HepG2 (cell line): ENCODE data around the gene CDCA5. TPM values are rescaled to one million over a fixed set of nuclear protein-coding genes. Genes with fewer than 3 reads are reported as not detected.

Experiments
- ATAC-seq: fragments of 200-7000 bp; cut with Tn5 transposase; 3 replicates; pipeline ENCODE4 v1.9.1; 2020; ENCODE audit warnings: mild to moderate bottlenecking, moderate library complexity
- BruUV-seq: library from RNA; stranded (reverse); fragments of 400-500 nt; replicated peaks from 2 replicates; lab custom pipeline; 2021; lab: Mats Ljungman, UMichigan
- CTCF ChIA-PET: fragments of 300-600 bp; formaldehyde crosslinking; extraction: SDS; loops from one replicate; lab custom pipeline; 2021; ENCODE audit warnings: low total read pairs, inconsistent platforms, low intra/inter-chr PET ratio; lab: Yijun Ruan, JAX
- POLR2A ChIA-PET: fragments of 350-600 bp; sonication (Branson Sonifier 250); formaldehyde crosslinking; loops from one replicate; lab custom pipeline; 2020; ENCODE audit warnings: antibody characterized with exemption, inconsistent platforms; lab: Yijun Ruan, JAX
- DNase-seq: peaks from one replicate; pipeline ENCODE4 v3.0.0-alpha.2; 2015; ENCODE audit warnings: low spot score
- FAIRE-seq: peaks from 3 replicates; lab custom pipeline; 2011; peaks lifted over from hg19 to GRCh38; lab: Jason Lieb, UNC
- H2AFZ ChIP-seq: one replicate; pipeline ENCODE4 v1.6.1; 2011; ENCODE audit warnings: low read length, inconsistent platforms
- H3K27ac ChIP-seq: fragments of 300-600 bp; 3 replicates; pipeline ENCODE4 v1.8.0; 2011; ENCODE audit warnings: mixed run types, mild to moderate bottlenecking, mixed read lengths, low read length, inconsistent platforms; ENCODE audit not compliant: insufficient read depth; ENCODE audit errors: extremely low read length
- H3K27me3 ChIP-seq, 2 experiments: fragments of 200-600 bp in 1 of 2; 2 replicates in 1 of 2; 3 replicates in 1 of 2; pipeline versions ENCODE4 v1.6.0 to v1.8.0; 2011; ENCODE audit warnings: low read length in 2 of 2, mild to moderate bottlenecking in 2 of 2, moderate library complexity in 2 of 2, inconsistent platforms in 1 of 2; ENCODE audit not compliant: insufficient read depth in 2 of 2, control insufficient read depth in 1 of 2
- H3K36me3 ChIP-seq, 2 experiments: fragments of 200-600 bp in 1 of 2; replicated peaks in 1 of 2; 2 replicates in 1 of 2; 3 replicates in 1 of 2; pipeline versions ENCODE4 v1.5.1 to v1.8.0; 2011; ENCODE audit warnings: low read length in 2 of 2, inconsistent platforms in 1 of 2; ENCODE audit not compliant: insufficient read depth in 2 of 2, control insufficient read depth in 1 of 2
- H3K4me1 ChIP-seq: 2 replicates; pipeline ENCODE4 v1.5.1; 2012; ENCODE audit warnings: low read length, inconsistent platforms; ENCODE audit not compliant: insufficient read depth
- H3K4me2 ChIP-seq: 2 replicates; pipeline ENCODE4 v1.6.0; 2011; ENCODE audit warnings: low read depth, low read length, inconsistent platforms
- H3K4me3 ChIP-seq, 3 experiments: fragments of 200-600 bp in 1 of 3; sonication (generic), shearing (Covaris generic) in 1 of 3; replicated peaks in 1 of 3; 2 replicates each; pipeline ENCODE4 v1.5.1; 2011 to 2016; ENCODE audit warnings: low read length in 3 of 3, inconsistent platforms in 2 of 3, low read depth in 2 of 3, mild to moderate bottlenecking in 2 of 3, control low read depth in 1 of 3, mixed read lengths in 1 of 3; ENCODE audit not compliant: insufficient read depth in 1 of 3
- H3K79me2 ChIP-seq: one replicate; pipeline ENCODE4 v1.6.1; 2011; ENCODE audit warnings: low read length, inconsistent platforms; ENCODE audit not compliant: insufficient read depth
- H3K9ac ChIP-seq: 2 replicates; pipeline ENCODE4 v1.6.0; 2011; ENCODE audit warnings: mild to moderate bottlenecking, low read depth, low read length, inconsistent platforms; ENCODE audit not compliant: insufficient read depth
- H3K9me3 ChIP-seq: 2 replicates; pipeline ENCODE4 v1.5.1; 2012; ENCODE audit warnings: mild to moderate bottlenecking, low read length
- H4K20me1 ChIP-seq: 2 replicates; pipeline ENCODE4 v1.6.0; 2011; ENCODE audit warnings: inconsistent platforms, mild to moderate bottlenecking, low read length, moderate library complexity; ENCODE audit not compliant: insufficient read depth
- DMAP1 ChIP-seq: IDR thresholded peaks from 2 replicates; pipeline ENCODE4 v1.6.1; 2016
- DR1 ChIP-seq: sonication (generic); formaldehyde crosslinking; IDR thresholded peaks from 2 replicates; pipeline ENCODE4 v1.8.0; 2021; ENCODE audit warnings: mild to moderate bottlenecking, missing genetic modification reagents, inconsistent platforms
- EHMT2 ChIP-seq: fragments of 200-600 bp; sonication (generic); IDR thresholded peaks from 2 replicates; pipeline ENCODE4 v1.7.0; 2017; ENCODE audit warnings: antibody characterized with exemption, low read depth, low read length, borderline replicate concordance
- FOSL2 ChIP-seq: sonication (generic); formaldehyde crosslinking; IDR thresholded peaks from 2 replicates; pipeline ENCODE4 v1.4.0; 2020; ENCODE audit warnings: missing genetic modification reagents
- KDM6A ChIP-seq: IDR thresholded peaks from 2 replicates; pipeline ENCODE4 v1.6.1; 2016; ENCODE audit warnings: low read depth
- NFIC ChIP-seq: IDR thresholded peaks from 2 replicates; pipeline ENCODE4 v1.6.1; 2012; ENCODE audit warnings: mild to moderate bottlenecking, low read length, inconsistent platforms
- RBFOX2 ChIP-seq: fragments of 200-400 bp; formaldehyde crosslinking; IDR thresholded peaks from 2 replicates; pipeline ENCODE4 v1.6.1; 2017; ENCODE audit warnings: low read depth, mild to moderate bottlenecking, low read length
- ZNF263 ChIP-seq: sonication (generic); formaldehyde crosslinking; IDR thresholded peaks from 2 replicates; pipeline ENCODE4 v1.4.0; 2020; ENCODE audit warnings: missing genetic modification reagents
- ZNF264 ChIP-seq: sonication (generic); formaldehyde crosslinking; IDR thresholded peaks from 2 replicates; pipeline ENCODE4 v1.4.0; 2020; ENCODE audit warnings: missing genetic modification reagents
- ZNF589 ChIP-seq: sonication (generic); formaldehyde crosslinking; conservative IDR thresholded peaks from 2 replicates; pipeline ENCODE4 v1.8.0; 2022; ENCODE audit warnings: mild to moderate bottlenecking, moderate library complexity, missing genetic modification reagents
- ZNF703 ChIP-seq: sonication (generic); formaldehyde crosslinking; IDR thresholded peaks from 2 replicates; pipeline ENCODE4 v1.5.1; 2020; ENCODE audit warnings: missing genetic modification reagents, mild to moderate bottlenecking, moderate library complexity, borderline replicate concordance
- ZNF737 ChIP-seq: sonication (generic); formaldehyde crosslinking; IDR thresholded peaks from 2 replicates; pipeline ENCODE4 v1.5.0; 2020; ENCODE audit warnings: missing genetic modification reagents, mild to moderate bottlenecking, borderline replicate concordance
- ZNF761 ChIP-seq: sonication (generic); formaldehyde crosslinking; conservative IDR thresholded peaks from 2 replicates; pipeline ENCODE4 v1.4.0; 2020; ENCODE audit warnings: mild to moderate bottlenecking, missing genetic modification reagents
- ZSCAN25 ChIP-seq: sonication (generic); formaldehyde crosslinking; IDR thresholded peaks from 2 replicates; pipeline ENCODE4 v1.8.0; 2022; ENCODE audit warnings: mild to moderate bottlenecking, missing genetic modification reagents
- WGBS: methylation state at CpG from one replicate; pipeline ENCODE4 v1.1.6; 2017; ENCODE audit warnings: low lambda C conversion rate; 5-methylcytosine and 5-hydroxymethylcytosine counted together
- in situ Hi-C: cut with HindIII; loops from 2 replicates; pipeline ENCODE4 v1.10.0; 2017; ENCODE audit warnings: low pct_unique_long_range_greater_than_20kb; ENCODE audit not compliant: extremely low pct_ligation_motif_present
- intact Hi-C: fragments of 100-400 bp; cut with micrococcal nuclease; formaldehyde crosslinking; loops from one replicate; pipeline ENCODE4 v1.10.0; 2022; ENCODE audit not compliant: unreplicated experiment
- polyA plus RNA-seq, 8 experiments: library from polyadenylated mRNA; depleted of rRNA in 3 of 8; stranded (reverse) in 7 of 8; unstranded in 1 of 8; fragments of >200 nt; fragmentation: Illumina TruSeq in 4 of 8; extraction: Trizol in 4 of 8; gene quantifications; 2 replicates each; pipeline versions ENCODE4 v1.2.1 to v1.2.3, GENCODE V29; 2011 to 2016; ENCODE audit warnings: low read depth in 4 of 8, missing spikeins in 1 of 8, mixed read lengths in 1 of 8; ENCODE audit not compliant: insufficient read depth in 1 of 8
- total RNA-seq, 5 experiments: library from RNA; depleted of rRNA; stranded (reverse); fragments of >200 nt; fragmentation: Illumina TruSeq; extraction: Trizol; gene quantifications; 2 replicates each; pipeline ENCODE4 v1.2.3, GENCODE V29; 2016; ENCODE audit warnings: low read depth in 1 of 5
- TF ChIP-seq, protein P1 (sequence below): sonication (generic); formaldehyde crosslinking; IDR thresholded peaks from 2 replicates; pipeline ENCODE4 v1.8.0; 2022; ENCODE audit warnings: mild to moderate bottlenecking, missing genetic modification reagents
- TF ChIP-seq, protein P2 (sequence below): sonication (generic); formaldehyde crosslinking; IDR thresholded peaks from 2 replicates; pipeline ENCODE4 v1.4.0; 2020; ENCODE audit warnings: mild to moderate bottlenecking, missing genetic modification reagents, borderline replicate concordance

Gene CDCA5
- total and polyA plus RNA-seq, 2 of the 13 experiments (the other 11 are each of a cell fraction or from before 2014, with no cell fraction given) = 13.5 to 50.6 TPM

DNA sequence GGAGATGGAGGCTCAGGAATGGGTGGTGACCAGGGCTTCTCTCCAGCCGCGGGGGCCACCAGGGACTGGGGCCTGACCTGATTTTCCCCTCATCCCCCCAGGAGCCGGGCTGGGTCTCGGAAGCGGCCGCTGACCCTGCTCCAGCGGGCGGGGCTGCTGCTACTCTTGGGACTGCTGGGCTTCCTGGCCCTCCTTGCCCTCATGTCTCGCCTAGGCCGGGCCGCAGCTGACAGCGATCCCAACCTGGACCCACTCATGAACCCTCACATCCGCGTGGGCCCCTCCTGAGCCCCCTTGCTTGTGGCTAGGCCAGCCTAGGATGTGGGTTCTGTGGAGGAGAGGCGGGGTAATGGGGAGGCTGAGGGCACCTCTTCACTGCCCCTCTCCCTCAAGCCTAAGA lies 4.0 kb upstream of the CDCA5 start:
- 100% methylated on average over 1 of the region's 15 CpGs for WGBS
- H3K27ac ChIP-seq = no peak overlapping the region
- ATAC-seq (no peak), DNase-seq (no peak), FAIRE-seq (no peak)
- CTCF ChIA-PET = no interaction called here
- H3K4me1 ChIP-seq = peaks cover 26% of the 10 kb centered on the region
- in situ Hi-C loops = no loop called here
- no peak overlapping the region for H2AFZ ChIP-seq
- H3K27me3 ChIP-seq = no peaks in the 10 kb centered on the region; a peak in 1 of 5 replicates
- POLR2A ChIA-PET = no interaction called here
- no peaks in the 10 kb centered on the region for H4K20me1 ChIP-seq
- no peak overlapping the region for H3K4me2 ChIP-seq
- H3K4me3 ChIP-seq = no peak overlapping the region
- no TSS peak for BruUV-seq
- intact Hi-C loops = no loop called here
- H3K9me3 ChIP-seq = no peaks in the 10 kb centered on the region
- H3K79me2 ChIP-seq = peaks cover 20% of the 10 kb centered on the region
- H3K36me3 ChIP-seq = peaks cover 13 to 18% of the 10 kb centered on the region in 2 experiments; a peak in 3 of 5 replicates
- H3K9ac ChIP-seq = no peak overlapping the region
- no peak for TF ChIP-seq FOSL2 (CRISPR knock-in tag)
- TF ChIP-seq, protein P1, sequence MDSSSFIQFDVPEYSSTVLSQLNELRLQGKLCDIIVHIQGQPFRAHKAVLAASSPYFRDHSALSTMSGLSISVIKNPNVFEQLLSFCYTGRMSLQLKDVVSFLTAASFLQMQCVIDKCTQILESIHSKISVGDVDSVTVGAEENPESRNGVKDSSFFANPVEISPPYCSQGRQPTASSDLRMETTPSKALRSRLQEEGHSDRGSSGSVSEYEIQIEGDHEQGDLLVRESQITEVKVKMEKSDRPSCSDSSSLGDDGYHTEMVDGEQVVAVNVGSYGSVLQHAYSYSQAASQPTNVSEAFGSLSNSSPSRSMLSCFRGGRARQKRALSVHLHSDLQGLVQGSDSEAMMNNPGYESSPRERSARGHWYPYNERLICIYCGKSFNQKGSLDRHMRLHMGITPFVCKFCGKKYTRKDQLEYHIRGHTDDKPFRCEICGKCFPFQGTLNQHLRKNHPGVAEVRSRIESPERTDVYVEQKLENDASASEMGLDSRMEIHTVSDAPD (CRISPR knock-in tag) = no peak
- TF ChIP-seq ZNF737 (CRISPR knock-in tag) = no peak
- no peak for TF ChIP-seq ZNF263 (CRISPR knock-in tag)
- TF ChIP-seq ZNF264 = no peak
- TF ChIP-seq ZNF589 = no peak
- no peak for TF ChIP-seq ZNF703 (CRISPR knock-in tag)
- 0 out of 2 replicates have a peak, but pooled peaks have one; percentile 27 for TF ChIP-seq RBFOX2
- TF ChIP-seq DMAP1 (CRISPR knock-in tag) = no peak
- TF ChIP-seq ZSCAN25 = no peak
- no peak for TF ChIP-seq KDM6A (CRISPR knock-in tag)
- no peak for TF ChIP-seq EHMT2
- TF ChIP-seq, protein P2, sequence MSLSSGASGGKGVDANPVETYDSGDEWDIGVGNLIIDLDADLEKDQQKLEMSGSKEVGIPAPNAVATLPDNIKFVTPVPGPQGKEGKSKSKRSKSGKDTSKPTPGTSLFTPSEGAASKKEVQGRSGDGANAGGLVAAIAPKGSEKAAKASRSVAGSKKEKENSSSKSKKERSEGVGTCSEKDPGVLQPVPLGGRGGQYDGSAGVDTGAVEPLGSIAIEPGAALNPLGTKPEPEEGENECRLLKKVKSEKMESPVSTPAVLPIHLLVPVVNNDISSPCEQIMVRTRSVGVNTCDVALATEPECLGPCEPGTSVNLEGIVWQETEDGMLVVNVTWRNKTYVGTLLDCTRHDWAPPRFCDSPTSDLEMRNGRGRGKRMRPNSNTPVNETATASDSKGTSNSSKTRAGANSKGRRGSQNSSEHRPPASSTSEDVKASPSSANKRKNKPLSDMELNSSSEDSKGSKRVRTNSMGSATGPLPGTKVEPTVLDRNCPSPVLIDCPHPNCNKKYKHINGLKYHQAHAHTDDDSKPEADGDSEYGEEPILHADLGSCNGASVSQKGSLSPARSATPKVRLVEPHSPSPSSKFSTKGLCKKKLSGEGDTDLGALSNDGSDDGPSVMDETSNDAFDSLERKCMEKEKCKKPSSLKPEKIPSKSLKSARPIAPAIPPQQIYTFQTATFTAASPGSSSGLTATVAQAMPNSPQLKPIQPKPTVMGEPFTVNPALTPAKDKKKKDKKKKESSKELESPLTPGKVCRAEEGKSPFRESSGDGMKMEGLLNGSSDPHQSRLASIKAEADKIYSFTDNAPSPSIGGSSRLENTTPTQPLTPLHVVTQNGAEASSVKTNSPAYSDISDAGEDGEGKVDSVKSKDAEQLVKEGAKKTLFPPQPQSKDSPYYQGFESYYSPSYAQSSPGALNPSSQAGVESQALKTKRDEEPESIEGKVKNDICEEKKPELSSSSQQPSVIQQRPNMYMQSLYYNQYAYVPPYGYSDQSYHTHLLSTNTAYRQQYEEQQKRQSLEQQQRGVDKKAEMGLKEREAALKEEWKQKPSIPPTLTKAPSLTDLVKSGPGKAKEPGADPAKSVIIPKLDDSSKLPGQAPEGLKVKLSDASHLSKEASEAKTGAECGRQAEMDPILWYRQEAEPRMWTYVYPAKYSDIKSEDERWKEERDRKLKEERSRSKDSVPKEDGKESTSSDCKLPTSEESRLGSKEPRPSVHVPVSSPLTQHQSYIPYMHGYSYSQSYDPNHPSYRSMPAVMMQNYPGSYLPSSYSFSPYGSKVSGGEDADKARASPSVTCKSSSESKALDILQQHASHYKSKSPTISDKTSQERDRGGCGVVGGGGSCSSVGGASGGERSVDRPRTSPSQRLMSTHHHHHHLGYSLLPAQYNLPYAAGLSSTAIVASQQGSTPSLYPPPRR (CRISPR knock-in tag) = no peak
- no peak for TF ChIP-seq ZNF761
- TF ChIP-seq NFIC = no peak
- no peak for TF ChIP-seq DR1 (CRISPR knock-in tag)
